ENCODE results near the gene MCM3.

MCM3 gene

DNA sequence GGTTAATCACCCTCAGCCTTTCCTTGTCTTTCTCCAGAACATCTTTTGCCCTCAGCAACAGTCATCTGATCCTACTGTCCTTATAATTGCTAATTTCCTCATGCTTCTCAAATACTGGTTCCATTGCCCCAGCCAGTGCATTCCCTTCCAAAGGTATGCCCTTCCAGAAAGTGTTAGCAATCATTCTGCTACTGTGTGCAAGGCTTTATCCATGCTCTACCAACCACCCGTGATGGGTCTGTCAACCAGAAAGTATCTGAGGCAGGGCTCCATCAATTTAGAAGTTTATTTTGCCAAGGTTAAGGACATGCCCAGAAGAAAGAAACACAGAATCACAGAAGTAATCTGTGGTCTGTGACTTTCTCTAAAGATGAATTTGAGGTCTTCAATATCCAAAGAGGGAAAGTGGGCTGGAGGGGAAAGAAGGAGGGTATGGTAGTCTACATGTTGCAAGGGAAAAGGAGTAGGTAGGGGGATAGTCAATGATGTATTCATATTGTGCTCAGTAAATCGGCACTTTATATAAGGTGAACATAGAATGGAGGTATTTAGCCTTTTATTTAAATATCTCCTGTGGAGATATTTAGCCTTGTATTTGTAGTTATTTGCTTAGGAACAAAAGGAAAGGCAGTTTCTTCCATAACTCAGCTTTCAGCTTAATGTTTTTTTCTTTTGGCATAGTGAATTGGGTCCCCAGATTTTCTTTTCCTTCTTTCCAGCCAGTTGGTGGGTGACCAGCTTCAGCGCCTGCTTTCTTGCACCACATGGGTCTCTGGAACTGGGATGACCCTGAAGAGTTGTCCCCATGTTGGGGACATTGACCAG lies 42.2 kb upstream of the MCM3 start:
- TF ChIP-seq, protein P1, sequence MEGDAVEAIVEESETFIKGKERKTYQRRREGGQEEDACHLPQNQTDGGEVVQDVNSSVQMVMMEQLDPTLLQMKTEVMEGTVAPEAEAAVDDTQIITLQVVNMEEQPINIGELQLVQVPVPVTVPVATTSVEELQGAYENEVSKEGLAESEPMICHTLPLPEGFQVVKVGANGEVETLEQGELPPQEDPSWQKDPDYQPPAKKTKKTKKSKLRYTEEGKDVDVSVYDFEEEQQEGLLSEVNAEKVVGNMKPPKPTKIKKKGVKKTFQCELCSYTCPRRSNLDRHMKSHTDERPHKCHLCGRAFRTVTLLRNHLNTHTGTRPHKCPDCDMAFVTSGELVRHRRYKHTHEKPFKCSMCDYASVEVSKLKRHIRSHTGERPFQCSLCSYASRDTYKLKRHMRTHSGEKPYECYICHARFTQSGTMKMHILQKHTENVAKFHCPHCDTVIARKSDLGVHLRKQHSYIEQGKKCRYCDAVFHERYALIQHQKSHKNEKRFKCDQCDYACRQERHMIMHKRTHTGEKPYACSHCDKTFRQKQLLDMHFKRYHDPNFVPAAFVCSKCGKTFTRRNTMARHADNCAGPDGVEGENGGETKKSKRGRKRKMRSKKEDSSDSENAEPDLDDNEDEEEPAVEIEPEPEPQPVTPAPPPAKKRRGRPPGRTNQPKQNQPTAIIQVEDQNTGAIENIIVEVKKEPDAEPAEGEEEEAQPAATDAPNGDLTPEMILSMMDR (IDR thresholded peaks at IDR 0.05; ENCODE audit: insufficient read depth, low read depth, low read length, missing control alignments) = no peak
- no peak for DNase-seq (ENCODE audit: low read depth)
- H3K4me3 ChIP-seq (ENCODE audit: low read depth, low read length) = no peak overlapping the region

DNA sequence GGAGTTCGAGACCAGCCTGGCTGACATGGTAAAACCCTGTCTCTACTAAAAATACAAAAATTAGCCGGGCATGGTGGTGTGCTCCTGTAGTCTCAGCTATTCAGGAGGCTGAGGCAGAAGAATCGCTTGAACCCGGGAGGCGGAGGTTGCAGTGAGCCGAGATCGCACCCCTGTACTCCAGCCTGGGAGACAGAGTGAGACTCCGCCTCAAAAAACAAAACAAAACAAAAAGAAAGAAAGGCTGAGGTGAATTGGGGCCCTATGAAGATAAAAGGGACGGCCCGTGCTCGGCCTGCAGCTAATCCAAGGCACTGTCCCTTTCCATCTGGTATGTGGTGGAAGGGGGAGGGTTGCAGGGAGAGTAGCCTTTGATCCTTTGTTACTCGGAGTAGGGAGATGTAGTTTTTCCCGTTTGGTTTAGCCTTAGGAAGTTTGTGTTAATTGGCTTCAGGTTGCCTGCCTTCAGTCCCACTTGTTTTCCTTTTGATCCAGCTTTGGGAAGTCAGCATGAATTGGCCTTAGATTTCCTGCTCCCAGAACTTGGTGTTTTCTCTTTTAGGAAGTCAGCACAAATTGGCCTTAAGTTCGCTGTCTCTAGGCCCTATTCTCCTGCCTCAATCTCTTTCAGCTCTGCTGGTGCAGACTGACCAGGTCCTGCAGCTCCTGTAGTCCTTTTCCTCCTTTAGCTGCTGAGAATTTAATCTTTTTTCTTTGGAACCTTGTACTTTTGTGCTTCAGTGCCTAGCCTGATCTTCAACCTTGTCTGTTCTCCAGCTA lies 41.3 kb upstream of the MCM3 start:
- DNase-seq (ENCODE audit: low read depth) = no peak
- TF ChIP-seq, protein P1 (IDR thresholded peaks at IDR 0.05; ENCODE audit: insufficient read depth, low read depth, low read length, missing control alignments) = no peak
- H3K4me3 ChIP-seq (ENCODE audit: low read depth, low read length) = no peak overlapping the region

DNA sequence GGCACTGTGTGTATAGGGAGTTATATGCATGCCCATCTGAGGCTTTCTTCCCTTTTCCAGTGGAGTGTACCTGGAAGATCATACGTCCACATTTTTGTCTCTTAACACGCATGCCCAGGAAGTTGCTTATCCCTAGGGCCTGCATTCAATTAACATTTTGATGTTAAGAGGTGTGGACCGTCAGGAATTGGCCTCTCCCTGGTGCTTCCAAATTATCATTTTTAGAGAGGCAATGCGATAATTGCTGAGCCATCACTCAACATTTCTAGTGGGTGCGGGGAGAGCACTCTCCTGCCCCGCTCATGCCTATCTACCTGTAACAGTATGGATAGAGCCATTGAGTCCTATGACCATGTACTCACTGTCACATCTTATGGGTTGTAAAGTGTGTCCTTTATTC lies 39.6 kb upstream of the MCM3 start:
- TF ChIP-seq, protein P1 (IDR thresholded peaks at IDR 0.05; ENCODE audit: insufficient read depth, low read depth, low read length, missing control alignments) = no peak
- H3K4me3 ChIP-seq (ENCODE audit: low read depth, low read length) = no peak overlapping the region
- no peak for DNase-seq (ENCODE audit: low read depth)

DNA sequence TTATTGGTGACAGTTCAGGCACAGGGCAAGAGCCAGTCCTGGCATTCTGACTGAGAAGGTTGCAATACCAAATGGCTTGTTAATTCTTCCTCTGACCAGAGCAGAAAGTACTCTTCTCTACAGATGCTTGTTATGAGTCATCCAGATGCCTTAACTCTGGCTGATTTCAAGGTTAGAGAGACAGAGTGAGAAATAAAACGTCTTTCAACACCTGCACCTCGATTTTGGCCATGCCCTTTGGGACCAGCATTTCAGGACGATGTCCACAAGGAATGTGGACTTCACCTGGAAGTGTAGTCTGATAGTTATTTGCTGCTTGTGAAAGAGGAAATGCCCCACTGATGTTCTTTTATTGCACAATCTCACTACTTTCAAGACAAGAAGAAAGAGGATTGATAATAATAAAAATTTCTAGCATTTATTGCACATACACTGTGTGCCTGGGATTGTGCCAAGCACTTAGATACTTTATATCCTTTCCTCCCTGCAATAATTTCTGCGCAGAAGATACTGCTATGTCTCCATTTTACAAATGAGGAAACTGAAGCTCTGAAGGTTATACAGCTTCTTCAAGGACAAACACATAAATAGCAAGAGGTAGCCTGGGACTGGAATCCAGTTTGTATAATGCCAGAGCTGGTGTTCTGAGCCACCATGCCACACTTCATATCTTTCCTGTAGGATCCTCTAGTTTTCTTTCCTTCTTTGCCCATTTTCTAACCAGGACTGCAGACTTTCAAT lies 33.5 kb upstream of the MCM3 start:
- TF ChIP-seq, protein P1 (IDR thresholded peaks at IDR 0.05; ENCODE audit: insufficient read depth, low read depth, low read length, missing control alignments) = no peak
- peak; percentile 78 for DNase-seq (ENCODE audit: low read depth)
- no peak overlapping the region for H3K4me3 ChIP-seq (ENCODE audit: low read depth, low read length)

DNA sequence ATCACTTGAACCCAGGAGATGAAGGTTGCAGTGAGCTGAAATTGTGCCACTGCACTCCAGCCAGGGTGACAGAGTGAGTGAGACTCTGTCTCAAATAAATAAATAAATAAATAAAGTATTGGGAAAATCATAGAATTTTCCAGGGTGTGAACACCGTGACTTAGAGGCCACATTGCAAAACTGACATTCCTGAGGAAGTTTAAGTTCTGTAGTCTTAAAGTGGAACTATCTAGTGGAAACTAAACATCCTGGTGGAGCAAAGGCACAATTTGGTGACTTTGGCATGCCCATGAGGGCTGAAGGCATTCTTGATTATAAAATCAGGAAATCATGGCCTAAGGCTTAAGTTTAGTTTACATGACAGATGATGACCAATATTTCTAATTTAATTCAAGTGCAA lies 32.7 kb upstream of the MCM3 start:
- TF ChIP-seq, protein P1 (IDR thresholded peaks at IDR 0.05; ENCODE audit: insufficient read depth, low read depth, low read length, missing control alignments) = no peak
- no peak for DNase-seq (ENCODE audit: low read depth)
- no peak overlapping the region for H3K4me3 ChIP-seq (ENCODE audit: low read depth, low read length)

DNA sequence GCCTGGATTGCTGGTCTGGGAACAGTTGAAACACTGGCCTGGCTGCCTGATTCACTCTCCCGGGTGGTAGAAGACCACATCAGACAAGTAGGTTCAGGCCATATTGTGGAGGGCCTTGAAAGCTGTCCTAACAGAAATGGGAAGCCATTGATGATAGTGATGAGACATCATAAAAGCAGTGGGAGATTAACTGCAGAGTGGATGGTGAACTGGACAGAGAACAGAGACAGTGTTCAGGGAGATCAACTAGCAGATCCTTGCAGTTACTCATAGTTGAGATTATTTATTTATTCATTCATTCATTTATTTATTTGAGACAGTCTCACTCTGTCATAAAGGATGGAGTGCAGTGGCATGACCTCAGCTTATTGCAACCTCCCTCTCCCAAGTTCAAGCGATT lies 30.2 kb upstream of the MCM3 start:
- TF ChIP-seq, protein P1 (IDR thresholded peaks at IDR 0.05; ENCODE audit: insufficient read depth, low read depth, low read length, missing control alignments) = no peak
- DNase-seq (ENCODE audit: low read depth) = no peak
- no peak overlapping the region for H3K4me3 ChIP-seq (ENCODE audit: low read depth, low read length)

All from GM12865 (cell line).